Neural cell (in vitro differentiated cells): ENCODE data around the gene SLC6A6. TPM values are rescaled to one million over a fixed set of nuclear protein-coding genes. Genes with fewer than 3 reads are reported as not detected.

Experiments
- H2AFZ ChIP-seq: fragments of 200-600, 300-800 bp; sonication (generic), shearing (Covaris generic); 2 replicates; pipeline ENCODE4 v1.6.0; 2014; ENCODE audit warnings: low read depth, mild to moderate bottlenecking, antibody characterized with exemption, low read length, moderate library complexity
- H3F3A ChIP-seq: fragments of 200-600 bp; shearing (Covaris generic); 2 replicates; pipeline ENCODE4 v1.6.1; 2016; ENCODE audit warnings: mild to moderate bottlenecking, moderate library complexity, mixed read lengths, antibody characterized with exemption, low read length; ENCODE audit not compliant: insufficient read depth, poor library complexity, severe bottlenecking
- H3K27ac ChIP-seq: fragments of 200-600, 300-800 bp; sonication (generic), shearing (Covaris generic); 2 replicates; pipeline ENCODE4 v1.5.1; 2014; ENCODE audit warnings: mild to moderate bottlenecking, low read length, moderate library complexity
- H3K27me3 ChIP-seq: fragments of 300-800, 200-600 bp; sonication (generic), shearing (Covaris generic); 2 replicates; pipeline ENCODE4 v1.6.0; 2014; ENCODE audit warnings: mild to moderate bottlenecking, low read depth, low read length, moderate library complexity; ENCODE audit not compliant: insufficient read depth
- H3K36me3 ChIP-seq: fragments of 300-800, 200-600 bp; sonication (generic), shearing (Covaris generic); 2 replicates; pipeline ENCODE4 v1.5.1; 2014; ENCODE audit warnings: mild to moderate bottlenecking, antibody characterized with exemption, low read length, moderate library complexity; ENCODE audit not compliant: insufficient read depth
- H3K4me2 ChIP-seq: fragments of 300-800, 200-600 bp; sonication (generic), shearing (Covaris generic); 2 replicates; pipeline ENCODE4 v1.6.0; 2014; ENCODE audit warnings: mild to moderate bottlenecking, low read length
- H3K4me3 ChIP-seq: fragments of 300-800, 200-600 bp; sonication (generic), shearing (Covaris generic); 2 replicates; pipeline ENCODE4 v1.5.1; 2014; ENCODE audit warnings: mild to moderate bottlenecking, low read length, moderate library complexity
- H3K79me2 ChIP-seq: fragments of 200-600 bp; shearing (Covaris generic); replicated peaks from 2 replicates; pipeline ENCODE4 v1.6.0; 2014; ENCODE audit warnings: mild to moderate bottlenecking, low read length, moderate library complexity; ENCODE audit not compliant: insufficient read depth
- H3K9ac ChIP-seq: fragments of 300-800, 200-600 bp; sonication (generic), shearing (Covaris generic); 2 replicates; pipeline ENCODE4 v1.6.1; 2016; ENCODE audit warnings: mild to moderate bottlenecking, low read length, mixed read lengths
- H3K9me2 ChIP-seq: fragments of 200-600 bp; shearing (Covaris generic); 2 replicates; pipeline ENCODE4 v1.6.1; 2016; ENCODE audit warnings: mild to moderate bottlenecking, low read length, mixed read lengths; ENCODE audit not compliant: insufficient read depth
- H3K9me3 ChIP-seq: fragments of 200-600, 300-800 bp; sonication (generic), shearing (Covaris generic); 2 replicates; pipeline ENCODE4 v1.6.1; 2016; ENCODE audit warnings: mild to moderate bottlenecking, mixed run types, low read length, moderate library complexity, mixed read lengths
- H4K20me1 ChIP-seq: fragments of 200-600 bp; shearing (Covaris generic); 2 replicates; pipeline ENCODE4 v1.6.1; 2016; ENCODE audit warnings: mild to moderate bottlenecking, mixed run types; ENCODE audit not compliant: insufficient read depth
- CTCF ChIP-seq: fragments of 450-650 bp; IDR thresholded peaks from 2 replicates; pipeline ENCODE4 v1.5.1; 2014; ENCODE audit warnings: antibody characterized with exemption, mild to moderate bottlenecking, moderate library complexity; ENCODE audit not compliant: poor library complexity, severe bottlenecking
- EP300 ChIP-seq: fragments of 450-650 bp; conservative IDR thresholded peaks from 2 replicates; pipeline ENCODE4 v1.6.1; 2014; ENCODE audit warnings: antibody characterized with exemption, mild to moderate bottlenecking, moderate library complexity; ENCODE audit not compliant: poor library complexity, severe bottlenecking
- EZH2 ChIP-seq: fragments of 200-600, 300-800 bp; shearing (Covaris generic), sonication (generic); IDR thresholded peaks from 2 replicates; pipeline ENCODE4 v1.6.1; 2014; ENCODE audit warnings: antibody characterized with exemption, low read length, borderline replicate concordance, mild to moderate bottlenecking; ENCODE audit not compliant: insufficient read depth, poor library complexity, severe bottlenecking
- MXI1 ChIP-seq: fragments of 450-650 bp; conservative IDR thresholded peaks from 2 replicates; pipeline ENCODE4 v1.6.1; 2014; ENCODE audit warnings: antibody characterized with exemption, mild to moderate bottlenecking; ENCODE audit not compliant: poor library complexity, severe bottlenecking
- POLR2AphosphoS5 ChIP-seq: IDR thresholded peaks from 2 replicates; pipeline ENCODE4 v1.6.1; 2012
- RAD21 ChIP-seq: fragments of 450-650 bp; conservative IDR thresholded peaks from 2 replicates; pipeline ENCODE4 v1.6.1; 2014; ENCODE audit warnings: antibody characterized with exemption, mild to moderate bottlenecking, moderate library complexity
- REST ChIP-seq: IDR thresholded peaks from 2 replicates; pipeline ENCODE4 v1.6.1; 2012; ENCODE audit warnings: borderline replicate concordance
- SMC3 ChIP-seq: fragments of 450-650 bp; conservative IDR thresholded peaks from 2 replicates; pipeline ENCODE4 v1.6.1; 2014; ENCODE audit warnings: antibody characterized with exemption, mild to moderate bottlenecking, moderate library complexity; ENCODE audit not compliant: poor library complexity
- TAF1 ChIP-seq: IDR thresholded peaks from 2 replicates; pipeline ENCODE4 v1.6.1; 2012; ENCODE audit warnings: low read depth
- polyA plus RNA-seq: library from polyadenylated mRNA; depleted of rRNA; stranded (reverse); fragments of >200 nt; gene quantifications from 2 replicates; pipeline ENCODE4 v1.2.3, GENCODE V29; 2014

Gene SLC6A6
- polyA plus RNA-seq, 1 donor from 2014 or later: 15.9 TPM

GRCh38 chr3:14508966-14509795 is 106.8 kb downstream of the SLC6A6 start:
- Histone ChIP-seq H3K79me2 (no peaks in the 10 kb centered on the region), H4K20me1 (no peaks in the 10 kb centered on the region), H3F3A (no peaks in the 10 kb centered on the region), H3K9ac (peak overlapping the region; percentile 59), H3K36me3 (no peaks in the 10 kb centered on the region), H3K9me2 (no peaks in the 10 kb centered on the region), H3K27me3 (no peaks in the 10 kb centered on the region), H3K9me3 (no peaks in the 10 kb centered on the region), H3K4me2 (no peak overlapping the region), H3K27ac (no peak overlapping the region), H2AFZ (peak overlapping the region; percentile 51), H3K4me3 (peak overlapping the region; percentile 59)
- TF ChIP-seq SMC3 (peak; percentile 89), CTCF (peak; percentile 85), MXI1 (no peak), RAD21 (peak; percentile 87), TAF1 (no peak)

- no peak overlapping the region for H2AFZ ChIP-seq
- no peak overlapping the region for H3K4me3 ChIP-seq
- no peaks in the 10 kb centered on the region for H3K9me2 ChIP-seq
- no peaks in the 10 kb centered on the region for H3K79me2 ChIP-seq
- no peaks in the 10 kb centered on the region for H3K27me3 ChIP-seq
- H3K9ac ChIP-seq: no peak overlapping the region
- no peaks in the 10 kb centered on the region for H4K20me1 ChIP-seq
- H3K4me2 ChIP-seq: no peak overlapping the region
- H3K27ac ChIP-seq: no peak overlapping the region
- no peaks in the 10 kb centered on the region for H3K9me3 ChIP-seq
- TF ChIP-seq RAD21 (no peak), CTCF (no peak), EP300 (no peak), REST (no peak), POLR2AphosphoS5 (no peak), SMC3 (no peak), TAF1 (no peak), MXI1 (no peak), EZH2 (no peak)
- no peaks in the 10 kb centered on the region for H3F3A ChIP-seq
- H3K36me3 ChIP-seq: no peaks in the 10 kb centered on the region
Observed at GRCh38 chr3:14509796-14510100, 107.3 kb downstream of the SLC6A6 start.
